ENCODE measurements around the gene LRRC3C.

LRRC3C gene

DNA sequence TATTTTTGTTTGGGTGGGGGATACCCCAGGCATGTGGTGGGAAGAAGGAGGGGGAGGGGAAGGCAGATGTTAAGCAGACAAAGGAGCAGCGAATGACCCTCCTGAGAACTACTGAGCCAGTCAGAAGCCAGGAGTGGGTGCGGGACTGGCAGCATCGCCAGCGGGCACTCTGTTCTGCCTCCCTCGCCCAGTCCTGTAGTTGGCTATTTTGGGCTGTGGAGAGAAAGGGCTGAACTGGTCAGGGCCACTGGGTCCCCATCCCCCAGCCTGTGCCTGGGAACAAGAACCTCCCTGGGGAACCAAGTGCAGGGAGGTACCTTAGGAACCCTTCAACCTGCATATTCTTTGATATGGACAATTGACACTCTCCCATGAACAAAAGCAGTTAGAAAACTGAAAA is 6.4 kb downstream of the LRRC3C start:
- TF ChIP-seq RARB (CRISPR knock-in tag; IDR thresholded peaks at IDR 0.05) (no peak), ISL1 (CRISPR knock-in tag; IDR thresholded peaks at IDR 0.05) (no peak), ZFP30 (CRISPR knock-in tag; IDR thresholded peaks at IDR 0.05) (no peak), OSR1 (CRISPR knock-in tag; IDR thresholded peaks at IDR 0.05) (no peak), ESRRG (CRISPR knock-in tag; IDR thresholded peaks at IDR 0.05) (no peak), SNAI2 (CRISPR knock-in tag; IDR thresholded peaks at IDR 0.05) (no peak), PPARA (CRISPR knock-in tag; IDR thresholded peaks at IDR 0.05; ENCODE audit: borderline replicate concordance) (no peak), TOX (CRISPR knock-in tag; IDR thresholded peaks at IDR 0.05; ENCODE audit: borderline replicate concordance) (no peak), CSDC2 (CRISPR knock-in tag; IDR thresholded peaks at IDR 0.05) (no peak), TCF4 (CRISPR knock-in tag; IDR thresholded peaks at IDR 0.05; ENCODE audit: borderline replicate concordance) (no peak)
- TF ChIP-seq, protein P1, sequence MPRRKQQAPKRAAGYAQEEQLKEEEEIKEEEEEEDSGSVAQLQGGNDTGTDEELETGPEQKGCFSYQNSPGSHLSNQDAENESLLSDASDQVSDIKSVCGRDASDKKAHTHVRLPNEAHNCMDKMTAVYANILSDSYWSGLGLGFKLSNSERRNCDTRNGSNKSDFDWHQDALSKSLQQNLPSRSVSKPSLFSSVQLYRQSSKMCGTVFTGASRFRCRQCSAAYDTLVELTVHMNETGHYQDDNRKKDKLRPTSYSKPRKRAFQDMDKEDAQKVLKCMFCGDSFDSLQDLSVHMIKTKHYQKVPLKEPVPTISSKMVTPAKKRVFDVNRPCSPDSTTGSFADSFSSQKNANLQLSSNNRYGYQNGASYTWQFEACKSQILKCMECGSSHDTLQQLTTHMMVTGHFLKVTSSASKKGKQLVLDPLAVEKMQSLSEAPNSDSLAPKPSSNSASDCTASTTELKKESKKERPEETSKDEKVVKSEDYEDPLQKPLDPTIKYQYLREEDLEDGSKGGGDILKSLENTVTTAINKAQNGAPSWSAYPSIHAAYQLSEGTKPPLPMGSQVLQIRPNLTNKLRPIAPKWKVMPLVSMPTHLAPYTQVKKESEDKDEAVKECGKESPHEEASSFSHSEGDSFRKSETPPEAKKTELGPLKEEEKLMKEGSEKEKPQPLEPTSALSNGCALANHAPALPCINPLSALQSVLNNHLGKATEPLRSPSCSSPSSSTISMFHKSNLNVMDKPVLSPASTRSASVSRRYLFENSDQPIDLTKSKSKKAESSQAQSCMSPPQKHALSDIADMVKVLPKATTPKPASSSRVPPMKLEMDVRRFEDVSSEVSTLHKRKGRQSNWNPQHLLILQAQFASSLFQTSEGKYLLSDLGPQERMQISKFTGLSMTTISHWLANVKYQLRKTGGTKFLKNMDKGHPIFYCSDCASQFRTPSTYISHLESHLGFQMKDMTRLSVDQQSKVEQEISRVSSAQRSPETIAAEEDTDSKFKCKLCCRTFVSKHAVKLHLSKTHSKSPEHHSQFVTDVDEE (CRISPR knock-in tag; IDR thresholded peaks at IDR 0.05), result no peak
- TF ChIP-seq, protein P2, sequence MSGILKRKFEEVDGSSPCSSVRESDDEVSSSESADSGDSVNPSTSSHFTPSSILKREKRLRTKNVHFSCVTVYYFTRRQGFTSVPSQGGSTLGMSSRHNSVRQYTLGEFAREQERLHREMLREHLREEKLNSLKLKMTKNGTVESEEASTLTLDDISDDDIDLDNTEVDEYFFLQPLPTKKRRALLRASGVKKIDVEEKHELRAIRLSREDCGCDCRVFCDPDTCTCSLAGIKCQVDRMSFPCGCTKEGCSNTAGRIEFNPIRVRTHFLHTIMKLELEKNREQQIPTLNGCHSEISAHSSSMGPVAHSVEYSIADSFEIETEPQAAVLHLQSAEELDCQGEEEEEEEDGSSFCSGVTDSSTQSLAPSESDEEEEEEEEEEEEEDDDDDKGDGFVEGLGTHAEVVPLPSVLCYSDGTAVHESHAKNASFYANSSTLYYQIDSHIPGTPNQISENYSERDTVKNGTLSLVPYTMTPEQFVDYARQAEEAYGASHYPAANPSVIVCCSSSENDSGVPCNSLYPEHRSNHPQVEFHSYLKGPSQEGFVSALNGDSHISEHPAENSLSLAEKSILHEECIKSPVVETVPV (CRISPR knock-in tag; IDR thresholded peaks at IDR 0.05), result no peak
- TF ChIP-seq, protein P3, sequence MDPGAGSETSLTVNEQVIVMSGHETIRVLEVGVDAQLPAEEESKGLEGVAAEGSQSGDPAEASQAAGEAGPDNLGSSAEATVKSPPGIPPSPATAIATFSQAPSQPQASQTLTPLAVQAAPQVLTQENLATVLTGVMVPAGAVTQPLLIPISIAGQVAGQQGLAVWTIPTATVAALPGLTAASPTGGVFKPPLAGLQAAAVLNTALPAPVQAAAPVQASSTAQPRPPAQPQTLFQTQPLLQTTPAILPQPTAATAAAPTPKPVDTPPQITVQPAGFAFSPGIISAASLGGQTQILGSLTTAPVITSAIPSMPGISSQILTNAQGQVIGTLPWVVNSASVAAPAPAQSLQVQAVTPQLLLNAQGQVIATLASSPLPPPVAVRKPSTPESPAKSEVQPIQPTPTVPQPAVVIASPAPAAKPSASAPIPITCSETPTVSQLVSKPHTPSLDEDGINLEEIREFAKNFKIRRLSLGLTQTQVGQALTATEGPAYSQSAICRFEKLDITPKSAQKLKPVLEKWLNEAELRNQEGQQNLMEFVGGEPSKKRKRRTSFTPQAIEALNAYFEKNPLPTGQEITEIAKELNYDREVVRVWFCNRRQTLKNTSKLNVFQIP (CRISPR knock-in tag; IDR thresholded peaks at IDR 0.05; ENCODE audit: borderline replicate concordance, low read depth), result no peak
- no peak for ATAC-seq

DNA sequence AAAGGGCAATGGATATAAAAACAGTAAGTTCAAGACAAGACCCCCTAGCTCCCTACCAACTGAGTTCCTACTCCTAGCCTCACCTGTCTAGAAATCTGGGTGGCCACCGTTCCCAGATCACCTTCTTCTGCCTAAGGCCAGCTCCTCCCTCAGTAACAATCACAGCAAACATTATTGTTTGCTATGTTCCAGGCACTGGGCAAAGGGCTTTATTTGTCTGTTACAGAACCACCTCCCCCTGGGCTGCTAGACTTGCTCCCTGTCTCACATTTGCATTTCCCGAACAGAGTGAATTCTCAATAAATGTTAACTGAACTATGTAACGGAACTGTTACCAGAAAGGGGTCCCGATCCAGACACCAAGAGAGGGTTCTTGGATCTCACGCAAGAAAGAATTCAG is 6.8 kb downstream of the LRRC3C start:
- TF ChIP-seq, protein P3 (CRISPR knock-in tag; IDR thresholded peaks at IDR 0.05; ENCODE audit: borderline replicate concordance, low read depth), result no peak
- TF ChIP-seq, protein P4, sequence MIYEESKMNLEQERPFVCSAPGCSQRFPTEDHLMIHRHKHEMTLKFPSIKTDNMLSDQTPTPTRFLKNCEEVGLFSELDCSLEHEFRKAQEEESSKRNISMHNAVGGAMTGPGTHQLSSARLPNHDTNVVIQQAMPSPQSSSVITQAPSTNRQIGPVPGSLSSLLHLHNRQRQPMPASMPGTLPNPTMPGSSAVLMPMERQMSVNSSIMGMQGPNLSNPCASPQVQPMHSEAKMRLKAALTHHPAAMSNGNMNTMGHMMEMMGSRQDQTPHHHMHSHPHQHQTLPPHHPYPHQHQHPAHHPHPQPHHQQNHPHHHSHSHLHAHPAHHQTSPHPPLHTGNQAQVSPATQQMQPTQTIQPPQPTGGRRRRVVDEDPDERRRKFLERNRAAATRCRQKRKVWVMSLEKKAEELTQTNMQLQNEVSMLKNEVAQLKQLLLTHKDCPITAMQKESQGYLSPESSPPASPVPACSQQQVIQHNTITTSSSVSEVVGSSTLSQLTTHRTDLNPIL (CRISPR knock-in tag; IDR thresholded peaks at IDR 0.05; ENCODE audit: low read depth), result no peak
- TF ChIP-seq ZNF8 (CRISPR knock-in tag; IDR thresholded peaks at IDR 0.05) (no peak), ZNF70 (CRISPR knock-in tag; IDR thresholded peaks at IDR 0.05) (no peak), ARNTL (CRISPR knock-in tag; IDR thresholded peaks at IDR 0.05; ENCODE audit: borderline replicate concordance, low read depth) (no peak), OSR1 (CRISPR knock-in tag; IDR thresholded peaks at IDR 0.05) (no peak), SNAI2 (CRISPR knock-in tag; IDR thresholded peaks at IDR 0.05) (no peak), ISL1 (CRISPR knock-in tag; IDR thresholded peaks at IDR 0.05) (no peak), ZC3H10 (CRISPR knock-in tag; IDR thresholded peaks at IDR 0.05) (no peak), PPARA (CRISPR knock-in tag; IDR thresholded peaks at IDR 0.05; ENCODE audit: borderline replicate concordance) (no peak), ZNF565 (CRISPR knock-in tag; conservative IDR thresholded peaks at IDR 0.05; ENCODE audit: low read depth) (no peak), GLIS3 (CRISPR knock-in tag; IDR thresholded peaks at IDR 0.05) (no peak), ZFP30 (CRISPR knock-in tag; IDR thresholded peaks at IDR 0.05) (no peak), RARB (CRISPR knock-in tag; IDR thresholded peaks at IDR 0.05) (no peak), CSDC2 (CRISPR knock-in tag; IDR thresholded peaks at IDR 0.05) (no peak)
- TF ChIP-seq, protein P2 (CRISPR knock-in tag; IDR thresholded peaks at IDR 0.05), result no peak
- TF ChIP-seq, protein P1 (CRISPR knock-in tag; IDR thresholded peaks at IDR 0.05), result no peak
- no peak for ATAC-seq
